Osteocyte (in vitro differentiated cells): Measurements from ENCODE around the gene UBR4. TPM values are rescaled to one million over a fixed set of nuclear protein-coding genes. Genes with fewer than 3 reads are reported as not detected.

ENCODE experiments used
- DNase-seq: peaks from one replicate; pipeline ENCODE4 v3.0.0; 2021; ENCODE audit warnings: mixed read lengths; ENCODE audit not compliant: unreplicated experiment; ENCODE audit errors: extremely low spot score
- H3K27ac Mint-ChIP-seq: one replicate; pipeline ENCODE4 v1.8.0; 2021; ENCODE audit warnings: mild to moderate bottlenecking, mixed read lengths; ENCODE audit not compliant: unreplicated experiment
- H3K27me3 Mint-ChIP-seq: one replicate; pipeline ENCODE4 v1.8.0; 2021; ENCODE audit warnings: mixed read lengths; ENCODE audit not compliant: unreplicated experiment
- H3K36me3 Mint-ChIP-seq: one replicate; pipeline ENCODE4 v1.8.0; 2021; ENCODE audit warnings: mixed read lengths; ENCODE audit not compliant: unreplicated experiment
- H3K4me1 Mint-ChIP-seq: one replicate; pipeline ENCODE4 v1.8.0; 2021; ENCODE audit warnings: mixed read lengths; ENCODE audit not compliant: unreplicated experiment
- H3K4me3 Mint-ChIP-seq: one replicate; pipeline ENCODE4 v1.8.0; 2021; ENCODE audit warnings: mild to moderate bottlenecking, moderate library complexity, mixed read lengths; ENCODE audit not compliant: unreplicated experiment
- H3K9me3 Mint-ChIP-seq: one replicate; pipeline ENCODE4 v1.8.0; 2021; ENCODE audit warnings: mixed read lengths; ENCODE audit not compliant: unreplicated experiment
- CTCF ChIP-seq: fragments of 200-600 bp; sonication (generic); IDR thresholded peaks from 2 replicates; pipeline ENCODE4 v1.5.0; 2021; ENCODE audit warnings: antibody characterized with exemption, mild to moderate bottlenecking, moderate library complexity
- total RNA-seq: library from RNA; stranded (reverse); gene quantifications from 2 replicates; pipeline ENCODE4 v1.2.1, GENCODE V29; 2021

UBR4 gene
- total RNA-seq, 1 donor from 2014 or later, result 161 TPM

GRCh38 chr1:19067182-19067911 is 142.7 kb downstream of the UBR4 start:
- Mint-ChIP-seq H3K27me3 (no peaks in the 10 kb centered on the region), H3K4me1 (peaks cover 27% of the 10 kb centered on the region), H3K27ac (no peak overlapping the region), H3K4me3 (no peak overlapping the region), H3K36me3 (no peaks in the 10 kb centered on the region), H3K9me3 (no peaks in the 10 kb centered on the region)
- DNase-seq, result no peak
- TF ChIP-seq CTCF, result no peak

GRCh38 chr1:19066874-19067181 is 143.2 kb downstream of the UBR4 start:
- Mint-ChIP-seq H3K4me1 (peaks cover 27% of the 10 kb centered on the region), H3K27me3 (no peaks in the 10 kb centered on the region), H3K36me3 (no peaks in the 10 kb centered on the region), H3K9me3 (no peaks in the 10 kb centered on the region), H3K4me3 (no peak overlapping the region), H3K27ac (no peak overlapping the region)
- TF ChIP-seq CTCF, result no peak
- DNase-seq, result no peak

- Mint-ChIP-seq H3K36me3 (no peaks in the 10 kb centered on the region), H3K4me3 (no peak overlapping the region), H3K27ac (peak overlapping the region; percentile 23), H3K4me1 (peaks cover 25% of the 10 kb centered on the region), H3K9me3 (no peaks in the 10 kb centered on the region), H3K27me3 (no peaks in the 10 kb centered on the region)
- no peak for TF ChIP-seq CTCF
- no peak for DNase-seq
These were observed 143.7 kb downstream of the UBR4 start for GRCh38 chr1:19066248-19066873.

- Mint-ChIP-seq H3K4me1 (peaks cover 20% of the 10 kb centered on the region), H3K36me3 (no peaks in the 10 kb centered on the region), H3K9me3 (no peaks in the 10 kb centered on the region), H3K27ac (no peak overlapping the region), H3K27me3 (no peaks in the 10 kb centered on the region), H3K4me3 (no peak overlapping the region)
- no peak for DNase-seq
- TF ChIP-seq CTCF, result no peak
These were observed 144.4 kb downstream of the UBR4 start for GRCh38 chr1:19065526-19066247.

- no peak for DNase-seq
- no peak overlapping the region for H3K27ac Mint-ChIP-seq
- no peak for TF ChIP-seq CTCF
- no peaks in the 10 kb centered on the region for H3K36me3 Mint-ChIP-seq
- peaks cover 20% of the 10 kb centered on the region for H3K4me1 Mint-ChIP-seq
- H3K9me3 Mint-ChIP-seq, result no peaks in the 10 kb centered on the region
- H3K4me3 Mint-ChIP-seq, result no peak overlapping the region
- no peaks in the 10 kb centered on the region for H3K27me3 Mint-ChIP-seq
These were observed 145.1 kb downstream of the UBR4 start for GRCh38 chr1:19064906-19065450.
